GM18499 (cell line): ENCODE measurements around the gene BUB1B.
"Not testable (repeated sequence)": the region's sequence is repeated elsewhere in the genome, so short reads cannot be mapped to it uniquely, and the experiment has no call there.

Experiments used
- ATAC-seq: cut with Tn5 transposase; IDR thresholded peaks from one replicate; pipeline ENCODE4 v1.9.1; 2021; ENCODE audit warnings: moderate number of reproducible peaks; ENCODE audit not compliant: insufficient read depth, unreplicated experiment

Gene BUB1B

DNA sequence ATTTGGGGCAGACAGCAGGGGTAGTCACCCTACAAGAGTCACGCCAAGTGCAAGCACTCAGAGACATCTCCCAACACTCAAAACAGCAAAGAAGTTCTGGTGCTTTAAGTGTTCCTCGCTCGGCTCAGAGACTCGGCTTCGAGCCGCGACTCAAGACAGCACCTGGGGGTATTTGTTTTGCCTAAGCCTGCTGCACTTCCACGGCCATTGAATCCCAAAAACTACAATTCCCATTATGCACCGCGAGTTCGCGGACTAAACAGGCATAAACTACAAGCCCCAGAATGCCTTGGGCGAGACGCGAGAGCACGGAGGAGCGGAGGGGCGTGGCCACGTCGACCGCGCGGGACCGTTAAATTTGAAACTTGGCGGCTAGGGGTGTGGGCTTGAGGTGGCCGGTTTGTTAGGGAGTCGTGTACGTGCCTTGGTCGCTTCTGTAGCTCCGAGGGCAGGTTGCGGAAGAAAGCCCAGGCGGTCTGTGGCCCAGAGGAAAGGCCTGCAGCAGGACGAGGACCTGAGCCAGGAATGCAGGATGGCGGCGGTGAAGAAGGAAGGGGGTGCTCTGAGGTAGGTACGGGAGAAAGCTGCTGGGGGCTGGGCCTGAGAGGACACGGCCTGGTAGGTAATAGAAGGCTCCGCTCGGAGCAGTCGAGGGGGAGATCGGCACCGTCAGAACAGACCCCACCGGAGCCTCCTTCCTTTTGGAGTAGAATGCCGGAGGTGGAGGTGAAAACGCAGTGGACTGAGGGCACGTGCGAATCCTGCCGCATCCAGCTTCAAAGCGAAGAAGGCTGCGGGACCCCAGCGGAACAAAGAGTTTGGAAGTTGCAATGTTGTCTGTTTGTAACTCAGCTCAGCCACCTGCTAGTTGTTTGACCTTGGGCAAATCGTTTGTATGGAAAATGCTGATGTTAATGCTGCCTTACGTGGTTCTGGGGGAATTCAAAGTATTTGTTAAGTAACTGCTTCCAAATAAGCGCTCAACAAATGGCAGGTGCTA is at the start of gene BUB1B:
Gene BUB1B, plus strand, starts transcription at position 381 of the 1,000 bp plus-strand sequence. Its CDS starts 152 bp downstream, at position 533.
- ATAC-seq: peak; percentile 65

GRCh38 chr15:40111888-40112287 is 49.0 kb upstream of the BUB1B start:
- no peak for ATAC-seq

DNA sequence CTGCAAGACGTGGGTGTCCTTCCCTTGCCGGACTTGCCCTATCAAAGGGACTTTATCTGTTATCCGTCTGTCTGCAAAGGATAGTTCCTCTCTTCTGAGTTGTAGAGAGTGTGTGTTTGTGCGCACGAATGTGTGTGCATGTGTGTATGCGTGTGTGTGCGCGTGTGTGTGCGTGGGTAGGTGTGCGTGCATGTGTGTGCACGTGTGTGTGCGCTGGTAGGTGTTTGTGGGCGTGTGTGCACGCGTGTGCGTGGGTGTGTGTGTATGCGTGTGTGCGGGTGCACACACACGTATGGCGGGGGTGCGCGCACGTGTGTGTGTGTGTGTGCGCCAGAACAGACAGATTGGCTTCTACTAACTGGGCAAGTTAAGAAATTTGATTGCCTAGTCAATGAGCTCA is 48.1 kb upstream of the BUB1B start:
- no peak for ATAC-seq

GRCh38 chr15:40114218-40114617 is 46.7 kb upstream of the BUB1B start:
- no peak for ATAC-seq

- ATAC-seq: not testable (repeated sequence)
These were observed 45.8 kb upstream of the BUB1B start for GRCh38 chr15:40115106-40115505.

DNA sequence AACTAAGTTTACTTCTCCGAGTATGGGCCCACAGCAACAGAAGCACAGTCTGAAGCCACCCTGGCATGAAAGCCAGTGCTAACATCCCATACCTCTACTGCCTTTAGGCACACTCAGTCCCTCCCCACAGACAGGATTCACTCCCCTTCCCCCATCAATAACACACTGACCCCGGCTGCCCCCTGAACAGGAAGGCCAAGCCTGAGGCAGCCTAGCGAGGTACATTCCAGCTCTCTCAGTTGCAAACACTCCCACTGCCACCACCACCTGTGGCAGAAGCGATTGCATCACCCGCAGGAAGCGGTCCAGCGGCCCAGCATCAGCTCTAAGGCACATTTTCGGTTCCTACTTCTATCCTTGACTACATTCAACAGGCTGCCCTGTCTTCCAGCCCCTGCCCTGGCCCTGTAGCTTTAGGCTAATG is 45.2 kb upstream of the BUB1B start:
- peak; percentile 86 for ATAC-seq

GRCh38 chr15:40118473-40118872 is 42.4 kb upstream of the BUB1B start:
- ATAC-seq: no peak

DNA sequence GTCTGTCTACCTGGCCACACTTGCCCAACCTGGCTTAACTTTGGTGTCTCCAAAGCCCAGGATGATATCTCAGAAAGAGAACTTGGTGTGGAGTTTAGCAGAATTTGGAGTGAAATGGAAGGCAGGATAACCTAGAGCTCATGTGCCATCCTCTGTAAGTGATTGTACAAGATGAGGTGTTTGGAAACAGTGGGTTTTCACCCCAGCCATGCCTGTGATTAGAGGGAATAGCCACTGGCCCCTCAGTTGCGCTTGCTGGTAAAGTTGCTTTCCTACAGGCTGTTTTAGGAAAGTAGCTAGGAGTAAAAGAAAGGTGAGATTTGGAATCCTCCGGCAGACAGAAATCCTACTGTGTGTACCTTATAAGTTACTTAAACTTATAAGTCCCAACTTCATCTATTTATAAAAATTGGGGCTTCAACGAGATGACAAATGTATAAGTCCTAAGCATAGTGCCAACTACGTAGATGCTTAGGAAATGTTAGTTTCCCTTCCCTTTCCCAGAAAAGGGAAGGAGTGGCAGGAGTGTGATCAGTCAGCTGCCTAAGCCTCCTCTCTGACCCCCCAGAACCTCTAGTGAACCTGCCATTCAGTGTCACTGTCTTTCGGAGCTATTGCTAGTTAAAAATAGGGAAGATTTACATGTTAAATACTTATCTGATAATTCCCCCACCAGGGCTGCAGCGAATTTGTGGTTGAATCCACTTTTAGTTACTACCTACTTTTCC is 38.8 kb upstream of the BUB1B start:
- ATAC-seq: no peak

- ATAC-seq: not testable (repeated sequence)
These were observed 37.9 kb upstream of the BUB1B start for GRCh38 chr15:40122989-40123388.

DNA sequence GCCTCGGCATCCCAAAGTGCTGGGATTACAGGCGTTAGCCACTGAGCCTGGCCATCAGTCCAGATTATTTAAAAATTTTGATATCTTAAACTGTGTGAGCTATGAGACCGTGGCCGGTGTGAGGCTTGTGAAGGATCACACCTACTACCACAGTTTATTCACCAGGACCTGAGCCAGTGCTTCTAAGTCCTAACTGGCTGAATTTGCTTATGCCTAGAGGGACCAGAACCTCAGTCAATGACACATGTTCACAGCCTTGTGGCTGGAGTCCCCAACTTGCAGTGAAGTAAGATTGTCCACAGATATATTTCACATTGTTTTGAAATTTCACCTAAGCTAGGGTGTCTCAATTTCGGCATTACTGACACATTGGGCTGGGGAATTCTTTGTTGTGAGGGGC is 37.0 kb upstream of the BUB1B start:
- ATAC-seq: not testable (repeated sequence)

DNA sequence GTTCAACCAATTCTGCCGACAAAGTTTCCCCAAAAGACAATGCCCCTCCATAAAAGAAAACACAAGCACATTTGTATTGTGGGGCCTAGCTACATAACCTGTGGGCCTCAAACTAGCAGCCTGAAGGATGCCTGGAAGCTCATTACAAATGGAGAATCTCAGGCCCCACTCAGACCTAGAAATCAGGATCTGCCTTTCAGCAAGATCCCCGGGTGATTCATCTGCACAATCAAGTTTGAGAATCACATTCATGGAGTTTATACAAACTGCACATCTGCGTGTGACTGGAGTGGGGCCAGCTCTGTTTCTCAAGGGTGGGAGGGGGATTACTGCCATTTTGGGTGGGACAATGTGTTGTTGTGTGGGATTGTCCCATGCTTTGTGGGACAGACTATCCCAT is 36.5 kb upstream of the BUB1B start:
- not testable (repeated sequence) for ATAC-seq

- ATAC-seq: not testable (repeated sequence)
These were observed 36.0 kb upstream of the BUB1B start for GRCh38 chr15:40124807-40125285.

GRCh38 chr15:40125950-40126349 is 34.9 kb upstream of the BUB1B start:
- ATAC-seq: no peak

DNA sequence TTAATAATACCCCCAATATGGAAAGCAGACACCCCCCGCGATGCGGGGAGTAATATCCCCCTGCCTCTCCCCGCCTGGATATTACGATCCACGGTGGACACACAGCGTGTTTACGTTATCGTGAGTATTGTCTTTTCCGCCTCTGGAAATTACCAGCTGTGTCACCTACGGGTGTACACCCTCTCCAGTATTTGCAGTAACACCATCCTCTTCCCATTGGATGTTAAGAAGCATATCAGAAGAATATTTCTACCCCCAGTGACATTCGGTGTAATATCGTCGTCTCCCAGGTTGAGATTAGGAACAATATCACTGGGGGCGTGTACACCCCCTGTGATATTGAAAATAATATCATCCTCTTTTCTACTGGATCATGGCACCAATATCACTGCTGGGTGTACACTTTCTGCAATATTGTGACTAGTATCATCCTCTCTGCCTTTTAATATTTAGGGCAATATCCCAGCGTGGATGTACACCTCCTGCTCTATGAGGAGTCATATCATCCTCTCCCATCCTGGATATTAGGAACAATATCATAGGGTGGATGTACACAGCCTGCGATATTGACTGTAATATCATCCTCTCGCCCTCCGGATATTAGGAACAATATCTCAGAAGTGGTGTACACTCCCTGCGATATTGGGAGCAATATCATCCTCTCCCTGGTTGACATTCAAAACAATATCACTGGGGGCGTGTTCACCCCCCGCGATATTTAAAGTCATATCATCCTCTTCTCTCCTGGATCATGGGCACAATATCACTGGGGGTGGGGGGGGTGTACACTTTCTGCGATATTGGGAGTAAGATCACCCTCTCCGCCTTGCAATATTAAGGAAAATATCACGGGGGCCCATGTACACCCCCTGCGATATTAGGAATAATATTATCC is 31.9 kb upstream of the BUB1B start:
- ATAC-seq: no peak

GRCh38 chr15:40130118-40130517 is 30.8 kb upstream of the BUB1B start:
- no peak for ATAC-seq

- no peak for ATAC-seq
These were observed 29.9 kb upstream of the BUB1B start for GRCh38 chr15:40130799-40131502.

- no peak for ATAC-seq
These were observed 27.3 kb upstream of the BUB1B start for GRCh38 chr15:40133544-40133943.

DNA sequence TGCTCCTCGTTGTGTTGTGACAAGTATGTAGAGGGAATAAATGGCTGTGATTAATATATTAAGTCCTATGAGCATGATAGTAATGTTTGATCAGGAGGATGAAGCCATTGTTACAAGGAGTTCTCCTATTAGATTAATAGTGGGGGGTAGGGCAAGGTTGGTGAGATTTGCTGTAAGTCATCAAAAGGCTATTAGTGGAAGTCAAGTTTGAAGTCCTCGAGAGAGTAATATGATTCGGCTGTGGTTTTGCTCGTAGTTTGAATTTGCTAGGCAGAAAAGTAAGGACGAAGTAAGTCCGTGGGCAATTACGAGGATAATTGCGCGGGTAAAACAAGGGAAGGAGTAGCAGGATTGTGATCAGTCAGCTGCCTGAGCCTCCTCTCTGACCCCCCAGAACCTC is 26.0 kb upstream of the BUB1B start:
- no peak for ATAC-seq

- ATAC-seq: not testable (repeated sequence)
These were observed 24.9 kb upstream of the BUB1B start for GRCh38 chr15:40135846-40136450.
